Forelimb muscle (tissue), 1 donor: ENCODE results near the gene ATAD5. TPM values are rescaled to one million over a fixed set of nuclear protein-coding genes. Genes with fewer than 3 reads are reported as not detected.
"Not testable (repeated sequence)": the region's sequence is repeated elsewhere in the genome, so short reads cannot be mapped to it uniquely, and the experiment has no call there.

Source experiments
- DNase-seq: peaks from one replicate; pipeline ENCODE4 v3.0.0-alpha.2; 2013; ENCODE audit warnings: low read depth
- polyA plus RNA-seq: library from polyadenylated mRNA; unstranded; fragments of 120-200 nt; gene quantifications from one replicate; pipeline ENCODE4 v1.2.1, GENCODE V29; 2013; ENCODE audit not compliant: insufficient read length

Gene ATAD5
- polyA plus RNA-seq, 1 donor: 2.9 TPM

GRCh38 chr17:30821871-30822723, 9.7 kb upstream of the ATAD5 start:
- no peak for DNase-seq

DNA sequence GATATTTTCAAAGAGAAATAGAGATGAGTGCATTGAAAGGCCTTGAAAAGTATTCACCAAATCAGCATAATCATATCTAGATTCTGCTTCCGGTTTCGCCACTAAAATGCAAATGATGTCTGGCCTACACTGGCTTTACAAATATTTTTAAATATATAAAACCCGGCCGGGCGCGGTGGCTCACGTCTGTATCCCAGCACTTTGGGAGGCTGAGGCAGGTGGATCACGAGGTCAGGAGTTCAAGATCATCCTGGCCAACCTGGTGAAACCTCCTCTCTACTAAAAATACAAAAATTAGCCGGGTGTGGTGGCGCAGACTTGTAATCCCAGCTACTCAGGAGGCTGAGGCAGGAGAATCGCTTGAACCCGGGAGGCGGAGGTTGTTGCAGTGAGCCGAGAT, 8.8 kb upstream of the ATAD5 start:
- not testable (repeated sequence) for DNase-seq

DNA sequence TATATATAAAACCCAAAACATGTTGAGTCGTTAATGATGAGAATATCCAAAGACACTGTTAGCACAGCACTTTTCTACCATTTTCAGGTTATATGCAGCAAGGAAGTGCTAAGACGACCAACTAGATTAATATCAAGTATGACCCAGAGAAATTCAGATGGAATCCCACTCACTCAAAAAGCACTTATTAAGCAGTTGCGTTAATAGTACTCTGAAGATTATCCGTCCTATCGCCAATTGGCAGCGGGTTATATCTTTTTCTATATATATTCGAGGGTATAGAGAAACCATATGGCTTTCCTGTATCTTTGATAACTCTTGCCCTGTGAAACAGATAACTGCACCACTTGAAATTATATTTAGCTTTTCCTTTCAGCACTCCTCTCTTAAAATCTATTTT, 8.3 kb upstream of the ATAD5 start:
- no peak for DNase-seq

DNA sequence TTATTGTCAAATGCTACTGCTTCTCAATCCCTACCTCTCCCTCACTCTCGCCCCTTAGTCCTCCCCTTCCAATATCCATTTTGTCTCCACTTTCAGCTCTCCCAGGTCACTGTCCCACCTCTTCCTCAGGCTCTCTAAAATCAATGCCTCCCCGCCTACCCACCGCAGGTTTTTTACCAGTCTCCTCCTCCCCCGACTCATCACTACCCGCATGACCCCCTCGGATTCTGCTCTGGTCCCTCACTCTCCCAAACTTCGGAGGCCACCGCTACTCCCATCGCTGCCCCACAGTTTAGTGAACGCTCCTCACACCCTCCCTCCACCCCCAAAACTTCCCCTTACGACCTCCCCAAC, 7.8 kb upstream of the ATAD5 start:
- no peak for DNase-seq

- DNase-seq: peak; percentile 82
Observed at GRCh38 chr17:30824356-30825145, 7.2 kb upstream of the ATAD5 start, which contains the start of gene CRLF3. CRLF3 (minus strand) TSS chr17:30824692; CDS start chr17:30824651, 41 bp downstream.

GRCh38 chr17:30827082-30827481, 4.7 kb upstream of the ATAD5 start:
- no peak for DNase-seq

GRCh38 chr17:30829022-30829421, 2.7 kb upstream of the ATAD5 start:
- DNase-seq: no peak

DNA sequence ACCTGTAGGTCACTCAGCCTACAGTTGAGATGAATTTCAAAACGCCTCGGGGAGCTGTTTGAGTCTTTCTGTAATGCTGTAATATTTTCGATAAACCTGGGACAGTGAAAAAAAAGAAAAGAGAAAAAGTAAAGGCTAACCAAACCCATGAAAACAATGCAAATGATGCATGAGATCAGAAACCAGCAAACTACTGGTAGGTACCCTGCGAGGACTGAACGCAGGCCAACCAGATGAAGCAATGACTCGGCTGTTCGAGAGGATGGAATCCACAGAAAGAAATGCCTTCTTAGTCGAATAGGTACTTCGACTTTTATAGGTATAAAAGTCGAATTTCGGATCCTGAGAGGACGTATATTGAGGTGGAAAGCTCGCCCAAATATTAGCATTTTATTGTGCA, 509 bp upstream of the ATAD5 start:
- no peak for DNase-seq

GRCh38 chr17:30832438-30833124, 815 bp downstream of the ATAD5 start:
- no peak for DNase-seq

DNA sequence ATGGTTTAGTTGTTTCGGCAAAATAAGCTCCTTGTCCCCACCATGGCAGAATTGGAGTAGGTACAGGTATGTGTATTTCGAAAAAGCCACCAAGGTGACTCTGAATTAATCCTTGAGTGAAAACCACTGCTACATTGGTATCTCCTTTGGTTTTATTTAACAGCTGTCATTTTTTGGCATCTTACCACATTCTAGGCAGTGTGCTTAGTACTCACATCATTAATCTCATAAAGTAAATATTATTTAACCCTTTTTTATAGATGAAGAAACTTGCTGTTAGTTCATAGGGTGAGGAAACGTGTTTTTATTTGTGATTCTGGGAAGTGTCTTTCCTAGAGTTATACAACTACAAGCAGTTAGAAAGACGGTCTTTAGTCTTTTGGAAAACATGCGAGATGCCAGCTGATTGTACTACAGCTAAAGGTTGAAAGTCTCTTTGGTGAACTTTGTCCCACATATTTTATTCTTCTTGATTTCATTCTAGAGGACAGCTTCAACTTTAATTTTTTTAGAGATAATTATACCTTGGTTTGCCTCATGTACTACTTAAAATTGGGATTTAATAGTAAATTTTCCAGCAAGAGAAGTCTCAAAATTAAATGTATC, 6.5 kb downstream of the ATAD5 start:
- DNase-seq: no peak

- DNase-seq: no peak
Observed at GRCh38 chr17:30840771-30841170, 9.0 kb downstream of the ATAD5 start.

- DNase-seq: no peak
Observed at GRCh38 chr17:30848021-30848420, 16.3 kb downstream of the ATAD5 start.

GRCh38 chr17:30854146-30854545, 22.4 kb downstream of the ATAD5 start:
- no peak for DNase-seq

DNA sequence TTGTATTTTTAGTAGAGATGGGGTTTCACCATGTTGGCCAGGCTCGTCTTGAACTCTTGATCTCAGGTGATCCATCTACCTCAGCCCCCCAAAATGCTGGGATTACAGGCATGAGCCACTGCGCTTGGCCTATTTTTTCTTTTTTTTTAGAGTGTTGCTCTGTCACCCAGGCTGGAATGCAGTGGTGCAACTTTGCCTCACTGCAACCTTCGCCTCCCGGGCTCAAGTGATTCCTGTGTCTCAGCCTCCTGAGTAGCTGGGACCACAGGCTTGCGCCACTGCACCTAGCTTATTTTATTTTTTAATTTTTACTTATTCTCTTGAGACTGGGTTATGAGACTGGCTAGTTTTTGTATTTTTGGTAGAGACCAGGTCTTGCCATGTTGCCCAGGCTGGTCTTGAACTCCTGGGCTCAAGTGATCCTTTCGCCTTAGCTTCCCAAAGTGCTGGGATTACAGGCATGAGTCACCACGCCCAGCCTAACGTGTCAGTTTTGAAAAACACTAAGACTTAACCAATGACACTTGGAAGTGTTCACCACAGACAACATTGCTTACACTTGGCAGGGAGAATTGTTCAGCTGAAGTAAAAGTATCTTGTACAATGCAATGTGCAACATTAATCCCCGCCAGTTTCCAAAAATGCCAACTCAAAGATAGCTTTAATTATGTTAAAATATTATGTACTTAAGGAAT, 26.9 kb downstream of the ATAD5 start:
- no peak for DNase-seq

GRCh38 chr17:30864636-30865035, 32.9 kb downstream of the ATAD5 start:
- no peak for DNase-seq

- no peak for DNase-seq
Observed at GRCh38 chr17:30869005-30869404, 37.2 kb downstream of the ATAD5 start.

- no peak for DNase-seq
Observed at GRCh38 chr17:30886187-30886586, 54.4 kb downstream of the ATAD5 start.

DNA sequence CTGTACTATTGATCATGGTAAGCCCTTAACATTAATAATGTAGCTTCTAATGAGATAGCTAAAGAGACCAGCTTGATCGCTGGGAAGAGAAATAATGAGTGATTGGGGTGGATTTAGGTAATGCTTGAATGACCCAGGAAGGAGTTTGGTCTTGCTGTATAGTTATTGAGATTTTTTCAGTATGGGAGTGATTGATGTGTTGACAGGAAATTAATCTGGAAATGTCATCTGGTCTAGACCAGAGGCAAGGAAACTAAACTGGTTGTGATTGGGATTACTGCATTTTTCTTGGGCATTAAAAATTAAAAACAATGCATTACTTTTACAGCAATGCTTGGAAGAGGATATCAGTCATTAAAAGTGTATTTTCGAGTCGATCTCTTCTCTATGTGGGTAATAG, 62.5 kb downstream of the ATAD5 start:
- DNase-seq: no peak

DNA sequence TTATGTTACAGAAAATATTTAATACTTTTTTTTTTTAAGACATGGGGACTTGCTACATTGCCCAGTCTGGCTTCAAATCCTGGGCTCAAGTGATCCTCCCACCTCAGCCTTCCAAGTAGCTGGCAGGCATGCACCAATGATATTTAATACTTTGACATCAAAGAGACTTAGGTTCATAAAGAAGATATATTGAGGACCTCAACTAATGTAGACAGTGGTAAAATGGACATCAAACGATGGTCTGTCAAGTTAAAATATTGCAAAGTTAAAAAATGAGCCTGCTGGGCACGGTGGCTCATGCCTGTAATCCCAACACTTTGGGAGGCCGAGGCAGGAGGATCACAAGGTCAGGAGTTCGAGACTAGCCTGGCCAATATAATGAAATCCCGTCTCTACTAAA, 65.5 kb downstream of the ATAD5 start:
- no peak for DNase-seq

DNA sequence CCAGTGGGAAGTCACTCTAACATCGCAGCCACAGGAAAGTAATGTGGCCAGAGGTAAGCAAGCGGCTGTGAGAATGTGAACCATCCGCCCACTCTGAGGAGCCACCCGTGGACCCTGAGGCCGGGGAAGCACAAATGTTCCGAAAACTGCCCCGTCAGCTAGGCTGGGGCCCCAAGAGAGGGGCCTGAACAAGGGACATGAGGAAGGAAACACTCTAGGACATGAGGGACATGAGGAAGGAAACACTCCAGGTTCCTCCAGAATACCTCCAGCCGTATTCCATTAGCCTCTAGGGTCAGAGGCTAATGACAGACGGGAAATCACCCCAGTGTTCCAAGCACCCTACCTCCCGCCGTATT, 74.0 kb downstream of the ATAD5 start:
- DNase-seq: no peak

DNA sequence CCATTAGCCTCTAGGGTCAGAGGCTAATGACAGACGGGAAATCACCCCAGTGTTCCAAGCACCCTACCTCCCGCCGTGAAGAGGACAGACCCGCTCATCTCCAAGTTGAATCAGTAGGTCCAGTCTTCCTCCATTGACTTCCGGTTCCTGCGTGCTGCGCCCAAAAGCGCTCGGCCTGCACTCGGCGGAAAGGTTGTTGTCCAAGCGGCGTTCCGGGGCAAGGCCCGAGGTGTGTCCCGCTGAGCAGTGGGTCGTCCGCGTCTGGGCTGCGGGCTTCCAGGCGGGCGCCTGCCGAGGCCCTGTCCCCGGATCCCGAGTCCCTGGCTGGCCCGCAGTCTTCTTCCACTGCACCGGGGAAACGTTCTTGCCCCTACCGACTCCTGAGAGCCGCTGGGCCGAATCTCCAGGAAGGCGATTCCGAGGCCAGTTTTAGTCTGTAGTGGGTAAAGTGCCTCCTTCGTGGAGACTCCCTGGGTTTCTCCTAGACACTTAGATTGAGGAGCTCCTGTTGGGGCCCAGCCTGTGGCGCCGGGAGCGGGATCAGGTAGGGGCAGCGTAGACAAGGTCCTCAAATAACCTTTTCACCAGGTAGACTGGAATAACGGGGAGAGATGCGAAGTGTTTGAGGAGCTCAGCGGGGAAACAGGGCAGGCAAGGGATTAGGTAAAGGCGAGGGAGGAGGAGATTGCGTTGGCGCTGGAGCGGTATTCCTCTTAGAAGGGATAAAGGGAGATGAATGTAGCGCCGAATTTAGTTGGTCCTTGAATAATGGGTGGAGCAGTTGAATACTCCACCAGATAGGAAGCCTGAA, 74.5 kb downstream of the ATAD5 start, which contains the start of gene TEFM:
TEFM (minus strand) TSS at position 138 of the 811 bp plus-strand sequence; CDS start at position 98, 40 bp downstream.
- DNase-seq: peak; percentile 65
